GM21390 (cell line): ENCODE measurements around the gene KIT.

Source experiments
- ATAC-seq: cut with Tn5 transposase; IDR thresholded peaks from one replicate; pipeline ENCODE4 v1.9.1; 2021; ENCODE audit not compliant: unreplicated experiment

Gene KIT

GRCh38 chr4:54659749-54660535 lies 2.2 kb downstream of the KIT start:
- no peak for ATAC-seq

- no peak for ATAC-seq
Measured at GRCh38 chr4:54660591-54660990, 2.8 kb downstream of the KIT start.

DNA sequence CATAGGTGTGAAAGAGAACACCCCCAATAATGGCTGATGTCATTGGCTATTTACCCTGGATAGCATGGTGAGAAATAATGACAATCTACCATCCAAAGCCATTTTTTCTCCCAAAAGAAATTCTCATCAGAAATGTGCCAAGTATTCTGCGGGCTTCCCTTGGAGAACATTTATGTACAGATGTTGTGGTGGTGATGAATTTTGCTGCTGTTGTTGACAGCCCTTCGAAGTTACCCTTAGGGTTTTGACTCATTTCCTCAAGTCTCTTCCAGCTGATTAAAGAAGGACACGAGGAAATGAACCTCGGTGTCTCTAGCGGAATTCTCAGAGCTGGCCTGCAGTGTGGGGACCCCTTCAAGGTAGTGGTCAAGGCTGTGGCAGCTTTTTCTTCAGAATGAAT lies 3.4 kb downstream of the KIT start:
- no peak for ATAC-seq

- ATAC-seq: no peak
Measured at GRCh38 chr4:54661686-54662085, 3.9 kb downstream of the KIT start.

GRCh38 chr4:54662123-54662522 lies 4.4 kb downstream of the KIT start:
- no peak for ATAC-seq

- no peak for ATAC-seq
Measured at GRCh38 chr4:54662901-54663585, 5.3 kb downstream of the KIT start.

DNA sequence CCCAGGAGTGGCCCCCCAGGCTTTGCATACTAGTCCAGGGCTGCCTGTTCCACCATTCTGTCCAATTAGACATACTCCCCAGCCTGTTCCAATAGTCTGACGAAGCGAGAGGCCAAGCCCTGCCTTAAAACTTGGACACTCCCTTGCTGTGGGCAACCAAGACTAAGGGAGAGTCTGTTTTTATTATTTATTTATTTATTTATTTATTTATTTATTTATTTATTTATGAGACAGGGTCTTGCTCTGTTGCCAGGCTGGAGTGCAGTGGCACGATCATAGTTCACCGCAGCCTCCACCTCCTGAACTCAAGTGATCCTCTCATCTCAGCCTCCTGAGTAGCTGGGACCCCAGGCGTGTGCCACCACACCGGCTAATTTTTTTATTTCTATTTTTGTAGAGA lies 6.6 kb downstream of the KIT start:
- no peak for ATAC-seq

- no peak for ATAC-seq
Measured at GRCh38 chr4:54668014-54668611, 10.4 kb downstream of the KIT start.

DNA sequence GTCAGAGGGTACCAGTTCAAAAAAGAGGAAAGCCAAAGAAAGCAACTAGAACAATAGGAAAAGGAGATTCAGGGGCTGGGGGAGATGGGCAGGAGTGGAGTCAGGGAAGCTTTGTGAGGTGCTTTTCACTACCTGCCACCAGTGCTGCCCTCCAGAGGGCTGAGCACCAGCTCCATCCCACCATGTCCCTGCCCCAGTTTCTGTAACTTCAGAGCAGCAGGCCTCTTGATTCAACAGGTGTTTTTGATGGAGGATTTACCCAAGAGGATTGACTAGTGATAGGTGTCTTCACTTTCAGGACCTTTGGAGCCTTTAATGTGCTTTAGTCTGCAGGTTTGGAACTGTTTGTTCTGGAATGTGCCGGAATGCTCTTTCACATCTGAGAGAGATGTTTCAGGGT lies 12.1 kb downstream of the KIT start:
- no peak for ATAC-seq

- no peak for ATAC-seq
Measured at GRCh38 chr4:54675721-54676461, 18.1 kb downstream of the KIT start.

- no peak for ATAC-seq
Measured at GRCh38 chr4:54676658-54677057, 18.9 kb downstream of the KIT start.

DNA sequence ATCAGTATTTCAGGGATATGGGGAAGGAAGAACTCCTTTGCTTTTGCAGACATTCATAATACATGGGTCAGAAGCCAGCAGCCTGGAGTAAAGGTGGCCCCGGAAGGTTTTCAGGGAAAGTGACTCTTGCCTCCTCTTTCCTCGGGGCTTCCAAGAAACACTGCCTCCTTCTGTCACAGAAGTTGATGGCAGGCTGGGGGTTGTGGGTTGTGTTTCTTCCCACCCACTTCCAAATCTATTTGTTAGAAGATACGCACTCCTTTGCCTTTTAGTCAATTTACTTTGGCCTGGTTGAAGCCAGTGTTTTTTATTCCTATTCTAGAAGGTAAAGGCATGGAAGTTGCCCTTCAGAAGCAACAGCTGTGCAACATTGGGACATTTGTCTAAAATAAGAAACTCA lies 19.7 kb downstream of the KIT start:
- ATAC-seq: no peak

DNA sequence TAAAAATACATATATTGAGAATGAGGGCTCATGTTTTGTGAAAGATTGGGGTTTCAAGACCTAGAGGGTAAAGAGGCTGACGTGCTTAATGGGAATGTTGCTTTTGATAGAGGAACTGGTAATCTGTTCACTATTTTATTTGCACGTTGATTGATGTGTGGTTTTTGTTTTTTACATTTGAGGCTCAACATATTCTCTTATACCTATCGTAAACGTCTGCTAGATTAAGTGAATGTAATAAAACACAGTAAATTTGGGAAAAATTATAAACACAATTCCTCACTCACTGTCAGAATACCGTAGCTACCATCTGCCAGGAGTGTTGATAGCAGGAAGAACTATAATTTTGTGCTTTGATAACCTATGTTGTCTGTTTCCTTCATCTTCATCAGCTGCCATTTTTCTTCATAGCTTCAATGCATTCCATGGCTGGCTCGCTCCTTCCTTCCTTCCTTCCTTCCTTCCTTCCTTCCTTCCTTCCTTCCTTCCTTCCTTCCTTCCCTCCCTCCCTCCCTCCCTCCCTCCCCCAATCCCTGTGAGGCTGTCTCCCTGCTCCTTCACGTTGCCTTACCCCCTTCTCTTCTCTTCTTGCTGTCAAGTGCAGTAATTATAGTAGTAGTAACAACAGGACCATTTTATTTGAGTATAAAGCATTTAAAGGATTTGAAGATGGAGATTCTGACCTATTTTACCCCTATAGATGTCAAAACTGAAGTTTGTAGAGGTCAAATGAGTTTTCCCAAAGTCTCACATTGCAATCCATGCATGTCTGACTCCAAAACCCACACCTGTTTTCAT lies 20.3 kb downstream of the KIT start:
- no peak for ATAC-seq

DNA sequence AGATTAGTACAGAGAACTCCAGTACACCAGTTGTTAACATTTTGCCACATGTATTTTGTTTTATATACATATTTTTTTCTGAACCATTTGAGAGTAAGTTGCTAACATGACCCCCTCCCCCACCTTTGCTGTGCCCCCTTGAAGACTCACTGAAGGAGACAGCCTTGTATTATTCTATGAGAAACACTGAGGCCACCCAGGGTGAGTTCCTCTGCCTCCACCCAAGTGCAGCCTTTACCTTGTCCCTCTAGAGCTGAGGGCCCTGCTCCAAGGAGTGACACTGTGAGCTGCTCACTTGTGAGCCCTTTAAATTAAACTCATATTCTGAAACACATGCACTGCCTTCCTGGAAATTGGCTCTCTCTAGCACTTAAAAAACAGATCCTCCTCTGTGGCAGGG lies 21.1 kb downstream of the KIT start:
- no peak for ATAC-seq

DNA sequence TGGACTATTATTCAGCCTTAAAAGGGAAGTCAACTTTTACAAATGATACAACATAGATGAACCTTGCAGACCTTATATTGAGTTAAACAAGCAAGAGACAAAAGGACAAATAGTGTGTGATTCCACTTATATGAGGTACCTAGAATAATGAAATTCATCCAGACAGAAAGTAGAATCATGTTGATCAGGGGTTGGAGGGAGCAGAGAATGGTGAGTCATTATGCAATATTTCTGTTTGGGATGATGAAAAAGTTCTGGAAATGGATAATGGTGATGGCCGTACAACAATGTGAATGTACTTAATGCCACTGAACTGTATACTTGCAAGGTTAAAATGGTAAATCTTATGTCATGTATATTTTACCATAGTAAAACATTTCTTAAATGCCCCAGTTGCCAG lies 22.1 kb downstream of the KIT start:
- ATAC-seq: no peak

DNA sequence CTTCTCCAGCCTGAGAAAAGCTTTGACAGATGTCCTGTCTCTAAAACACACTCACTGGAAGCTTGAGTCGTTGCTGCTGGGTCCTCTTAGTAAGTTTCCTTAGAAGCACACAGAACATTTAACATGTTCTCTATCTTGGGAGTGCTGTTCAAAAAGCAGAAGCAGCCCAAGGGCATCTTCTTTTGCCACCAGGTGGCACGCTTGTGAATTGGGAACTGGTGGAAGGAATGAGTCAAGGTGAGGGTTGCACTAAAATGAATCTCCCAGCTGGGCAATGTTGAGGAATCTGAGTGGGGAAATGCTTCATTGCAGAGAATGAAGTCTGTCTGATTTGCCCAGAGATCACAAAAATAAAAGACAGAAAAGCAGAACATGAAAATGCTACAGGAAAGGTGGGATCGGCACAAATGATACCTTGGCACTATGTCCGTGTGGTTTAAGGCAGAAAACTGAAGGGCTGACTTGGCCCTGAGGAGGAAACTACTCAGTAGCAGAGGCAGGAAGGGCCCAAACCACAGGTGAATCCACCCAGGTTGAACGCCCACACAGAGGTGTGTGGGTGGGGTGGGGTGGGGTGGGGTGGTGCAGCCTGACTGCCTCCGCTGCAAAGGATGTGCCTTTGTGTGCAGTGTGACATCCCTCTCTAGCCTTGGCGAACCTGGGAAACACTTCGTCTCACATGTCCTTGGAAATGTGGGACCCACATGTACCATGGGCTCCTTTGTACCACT lies 26.0 kb downstream of the KIT start:
- ATAC-seq: no peak

GRCh38 chr4:54685810-54686209 lies 28.1 kb downstream of the KIT start:
- no peak for ATAC-seq

DNA sequence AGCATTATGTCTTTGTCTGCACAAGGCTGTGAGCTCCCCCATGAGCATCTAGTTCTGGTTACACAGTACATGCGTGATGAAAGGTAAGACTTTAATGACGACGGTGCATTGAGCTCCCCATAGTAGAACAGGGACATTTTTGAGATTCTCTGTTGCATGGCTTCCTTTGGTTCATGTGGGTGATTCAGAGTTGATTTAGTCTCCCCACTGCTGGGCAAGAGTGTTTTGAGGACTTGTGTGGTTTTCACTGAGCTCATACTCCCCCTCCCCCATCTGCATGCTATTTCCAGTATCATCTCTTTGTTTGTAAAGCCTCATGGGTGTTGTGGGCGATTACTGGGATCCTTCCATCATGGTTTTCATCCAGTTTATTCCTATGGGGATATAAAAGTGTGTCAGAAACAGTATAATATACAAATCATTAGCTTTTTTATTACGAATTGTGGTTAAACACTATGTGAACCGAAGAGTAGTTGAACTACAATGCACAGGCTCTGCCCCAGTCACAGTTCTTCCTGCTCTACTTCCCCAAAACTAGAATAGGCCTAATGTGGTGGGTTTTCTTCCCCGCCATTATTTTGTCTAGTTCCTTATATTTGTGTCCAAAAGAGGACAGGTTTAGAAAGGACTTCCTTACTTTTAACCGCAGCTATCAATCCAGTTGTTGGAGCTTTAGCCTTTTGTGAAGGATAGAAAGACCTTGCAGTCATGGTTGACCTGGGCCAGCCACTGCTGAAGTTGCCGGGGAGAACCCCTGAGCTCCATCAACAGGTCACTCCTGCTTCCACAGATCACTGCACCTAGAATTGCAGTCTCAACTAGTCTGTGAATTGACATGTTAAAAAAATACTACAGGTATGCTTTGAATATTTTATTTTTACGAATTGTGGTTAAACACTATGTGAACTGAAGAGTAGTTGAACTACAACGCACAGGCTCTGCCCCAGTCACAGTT lies 30.4 kb downstream of the KIT start:
- ATAC-seq: peak; percentile 38

GRCh38 chr4:54695337-54695736 lies 37.6 kb downstream of the KIT start:
- no peak for ATAC-seq
